ENCODE data around the gene CRACR2B. TPM values are rescaled to one million over a fixed set of nuclear protein-coding genes. Genes with fewer than 3 reads are reported as not detected.
A peak's percentile ranks its signal among the peaks of the same experiment; 100 is the strongest.

Gene CRACR2B
- total RNA-seq, 1 donor from 2014 or later: 8.7 TPM

DNA sequence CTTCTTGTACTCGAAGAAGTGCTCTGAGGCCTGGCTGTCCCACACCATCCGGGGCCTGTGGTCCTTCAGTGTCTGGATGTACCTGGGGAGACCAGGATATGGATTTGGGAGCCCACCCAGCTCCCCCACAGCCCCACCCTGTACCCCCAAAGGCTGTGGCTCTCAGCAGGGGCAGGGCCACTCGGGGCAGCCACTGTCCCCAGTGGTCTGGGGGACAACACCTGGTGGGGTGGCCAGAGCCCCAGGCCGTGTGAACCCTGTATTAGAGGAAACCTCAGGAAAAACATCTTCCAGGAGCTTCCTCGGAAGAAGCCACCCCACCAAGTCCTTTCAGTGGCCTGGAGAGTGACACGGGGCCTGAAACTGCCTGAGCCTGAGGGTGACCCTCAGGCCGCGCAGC is 42.7 kb downstream of the CRACR2B start:
- no peak for ATAC-seq
- intact Hi-C loops (cut with DNase I): no loop called here
- DNase-seq (ENCODE audit: low spot score): no peak

DNA sequence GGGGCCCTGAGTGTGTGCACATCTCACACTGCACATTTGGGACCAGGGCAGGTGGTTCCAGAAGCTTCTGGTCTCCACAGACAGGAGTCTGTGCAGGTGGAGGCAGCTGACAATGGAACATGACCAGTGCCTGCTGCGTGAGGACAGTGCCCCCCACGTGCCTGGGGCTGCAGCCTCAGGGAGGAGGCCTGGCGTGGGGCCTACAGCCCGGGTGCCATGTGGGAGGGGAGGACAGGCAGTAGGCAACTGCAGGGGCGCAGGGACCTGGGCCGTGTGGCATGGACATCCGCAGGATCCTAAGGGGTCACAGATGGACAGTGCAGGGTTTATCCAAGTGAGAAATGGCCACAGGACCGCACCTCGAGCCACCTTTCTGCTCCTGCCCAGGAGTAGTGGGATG is 43.8 kb downstream of the CRACR2B start:
- intact Hi-C loops (cut with DNase I): no loop called here
- ATAC-seq (no peak), DNase-seq (ENCODE audit: low spot score) (no peak)

DNA sequence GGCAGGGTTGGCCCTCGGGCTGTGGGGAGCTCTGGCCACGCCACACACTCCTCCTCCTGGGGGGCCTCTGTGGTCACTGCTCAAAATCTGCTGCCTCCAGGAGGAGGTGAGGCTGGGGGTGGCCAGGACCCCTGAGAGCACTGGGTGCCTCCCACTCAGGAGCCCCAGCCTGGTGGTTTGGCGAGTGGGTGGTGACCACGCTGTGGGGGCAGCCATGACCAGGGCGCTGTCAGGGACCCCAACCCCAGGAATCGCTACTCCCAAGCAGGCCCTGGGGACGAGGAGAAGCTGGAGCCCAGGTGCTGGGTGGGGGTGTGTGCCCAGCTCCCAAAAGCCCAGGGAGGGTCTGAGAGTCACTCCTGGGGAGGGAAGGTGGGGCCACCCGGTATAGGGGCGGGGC is 45.1 kb downstream of the CRACR2B start:
- intact Hi-C loops (cut with DNase I): no loop called here
- no peak for ATAC-seq
- no peak for DNase-seq (ENCODE audit: low spot score)

DNA sequence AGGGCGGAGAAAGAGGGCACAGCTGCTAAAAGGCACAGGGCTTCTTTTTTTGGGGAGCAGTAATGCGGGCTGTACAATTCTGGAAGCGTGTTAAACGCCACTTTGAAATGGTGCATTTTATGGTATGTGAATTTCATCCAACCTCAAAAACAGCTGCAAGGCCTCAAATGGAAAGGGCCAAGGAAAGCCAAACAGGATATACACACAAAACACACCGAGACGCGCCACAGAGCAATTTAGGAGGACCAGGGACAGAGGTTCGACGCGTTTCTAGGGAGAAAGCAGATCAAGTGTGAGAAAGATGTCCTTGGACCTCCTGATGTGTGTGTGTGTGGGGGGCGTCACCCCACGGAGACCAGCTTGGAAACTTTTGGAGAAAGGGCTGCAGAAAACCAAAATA is 46.0 kb downstream of the CRACR2B start:
- DNase-seq (ENCODE audit: low spot score) (no peak), ATAC-seq (no peak)
- intact Hi-C loops (cut with DNase I): no loop called here

GRCh38 chr11:875203-875602 is 47.5 kb downstream of the CRACR2B start:
- intact Hi-C loops (cut with DNase I): no loop called here
- DNase-seq (ENCODE audit: low spot score) (no peak), ATAC-seq (no peak)

- no peak for DNase-seq (ENCODE audit: low spot score)
- intact Hi-C loops (cut with DNase I): no loop called here
- ATAC-seq: peak; percentile 21
These were observed 48.1 kb downstream of the CRACR2B start for GRCh38 chr11:875769-876301.

- ATAC-seq: peak; percentile 59
- intact Hi-C loops (cut with DNase I): no loop called here
- DNase-seq (ENCODE audit: low spot score): no peak
These were observed 48.8 kb downstream of the CRACR2B start for GRCh38 chr11:876545-876944.

- intact Hi-C loops (cut with DNase I): no loop called here
- DNase-seq (ENCODE audit: low spot score): no peak
- no peak for ATAC-seq
These were observed 49.8 kb downstream of the CRACR2B start for GRCh38 chr11:877565-877964.

GRCh38 chr11:880447-880846 is 52.7 kb downstream of the CRACR2B start:
- intact Hi-C loops (cut with DNase I): no loop called here
- ATAC-seq: no peak
- DNase-seq (ENCODE audit: low spot score): no peak

Other genes starting within 250 kb of the CRACR2B start
- 19.6 TPM for gene IRF7, start 212.0 kb upstream of the CRACR2B start, total RNA-seq
- not detected for gene CDHR5, start 203.0 kb upstream of the CRACR2B start, total RNA-seq
- not detected for gene SCT, start 200.7 kb upstream of the CRACR2B start, total RNA-seq
- gene DRD4, start 190.7 kb upstream of the CRACR2B start, total RNA-seq: 4.1 TPM
- 52.8 TPM for gene DEAF1, start 132.7 kb upstream of the CRACR2B start, total RNA-seq
- 28.4 TPM for gene TMEM80, start 132.1 kb upstream of the CRACR2B start, total RNA-seq
- gene EPS8L2, start 121.7 kb upstream of the CRACR2B start, total RNA-seq: 24.9 TPM
- gene TALDO1, start 80.5 kb upstream of the CRACR2B start, total RNA-seq: 187 TPM
- 74.8 TPM for gene GATD1, start 50.4 kb upstream of the CRACR2B start, total RNA-seq
- gene CEND1, start 37.8 kb upstream of the CRACR2B start, total RNA-seq: not detected
- 7.2 TPM for gene SLC25A22, start 29.6 kb upstream of the CRACR2B start, total RNA-seq
- 16.7 TPM for gene PIDD1, start 22.7 kb upstream of the CRACR2B start, total RNA-seq
- gene RPLP2, start 18.0 kb upstream of the CRACR2B start, total RNA-seq: 1,209 TPM
- 174 TPM for gene PNPLA2, start 9.0 kb upstream of the CRACR2B start, total RNA-seq
- 263 TPM for gene CD151, start 5.0 kb downstream of the CRACR2B start, total RNA-seq
- 85.2 TPM for gene POLR2L, start 14.6 kb downstream of the CRACR2B start, total RNA-seq
- gene TSPAN4, start 14.9 kb downstream of the CRACR2B start, total RNA-seq: 118 TPM
- gene CHID1, start 82.9 kb downstream of the CRACR2B start, total RNA-seq: 59.4 TPM
- 119 TPM for gene AP2A2, start 98.0 kb downstream of the CRACR2B start, total RNA-seq
- gene MUC6, start 208.8 kb downstream of the CRACR2B start, total RNA-seq: not detected
- gene MUC2, start 247.0 kb downstream of the CRACR2B start, total RNA-seq: not detected

Measured in sciatic nerve (tissue), 2 donors.